Measurements from ENCODE around the gene ZMAT5. TPM values are rescaled to one million over a fixed set of nuclear protein-coding genes. Genes with fewer than 3 reads are reported as not detected.
A peak's percentile ranks its signal among the peaks of the same experiment; 100 is the strongest.

Gene ZMAT5
- total RNA-seq, 1 experiment from 2014 or later: 24.2 TPM

- H3K9me2 ChIP-seq (replicated peaks; ENCODE audit: low read length): no peaks in the 10 kb centered on the region
- peaks cover 13% of the 10 kb centered on the region; the same call in 1 of the 2 replicates for H3K36me3 ChIP-seq (ENCODE audit: low read depth, low read length)
- H3K27ac ChIP-seq (ENCODE audit: low read length): no peak overlapping the region
- no peaks in the 10 kb centered on the region for H3K27me3 ChIP-seq (ENCODE audit: low read length)
- no peaks in the 10 kb centered on the region for H3K79me2 ChIP-seq (ENCODE audit: low read length)
- ChIA-PET CTCF (no interaction called here), POLR2A (ENCODE audit: unreplicated experiment) (no interaction called here)
- no peak overlapping the region for H2AFZ ChIP-seq (ENCODE audit: low read length)
- H3K4me3 ChIP-seq (ENCODE audit: low read length): no peak overlapping the region
- no peaks in the 10 kb centered on the region for H3F3A ChIP-seq (ENCODE audit: low read length, unreplicated experiment)
- no peak overlapping the region for H3K9ac ChIP-seq (ENCODE audit: low read length)
- BruUV-seq (replicated peaks): no TSS peak
- peaks cover 29% of the 10 kb centered on the region for H3K4me1 ChIP-seq (ENCODE audit: insufficient read depth, low read length)
- TF ChIP-seq EZH2 (IDR thresholded peaks at IDR 0.05; ENCODE audit: low read length, unreplicated experiment) (no peak), EZH2phosphoT487 (IDR thresholded peaks at IDR 0.05; ENCODE audit: borderline replicate concordance, low read length) (no peak), CTCF (conservative IDR thresholded peaks at IDR 0.05; ENCODE audit: low read depth, low read length) (no peak)
- DNase-seq (no peak), ATAC-seq (no peak)
- no peaks in the 10 kb centered on the region for H4K20me1 ChIP-seq (ENCODE audit: low read length)
- H3K4me2 ChIP-seq (ENCODE audit: low read length): no peak overlapping the region
- no peaks in the 10 kb centered on the region for H3K9me3 ChIP-seq (ENCODE audit: low read length)
- intact Hi-C loops (cut with micrococcal nuclease): no loop called here
These were observed 43.4 kb upstream of the ZMAT5 start for GRCh38 chr22:29810216-29810615.

- POLR2A ChIA-PET (ENCODE audit: unreplicated experiment): no interaction called here
- H3K9me2 ChIP-seq (replicated peaks; ENCODE audit: low read length): no peaks in the 10 kb centered on the region
- no peak overlapping the region for H3K27ac ChIP-seq (ENCODE audit: low read length)
- no peaks in the 10 kb centered on the region for H3K79me2 ChIP-seq (ENCODE audit: low read length)
- H3K4me3 ChIP-seq (ENCODE audit: low read length): no peak overlapping the region
- H3K4me1 ChIP-seq (ENCODE audit: insufficient read depth, low read length): peaks cover 3% of the 10 kb centered on the region; the same call in 1 of the 2 replicates
- DNase-seq: no peak
- peaks cover 13% of the 10 kb centered on the region; the same call in 1 of the 2 replicates for H3K36me3 ChIP-seq (ENCODE audit: low read depth, low read length)
- no peak for TF ChIP-seq EZH2 (IDR thresholded peaks at IDR 0.05; ENCODE audit: low read length, unreplicated experiment)
- no peak for TF ChIP-seq EZH2phosphoT487 (IDR thresholded peaks at IDR 0.05; ENCODE audit: borderline replicate concordance, low read length)
- no peak for TF ChIP-seq CTCF (conservative IDR thresholded peaks at IDR 0.05; ENCODE audit: low read depth, low read length)
- intact Hi-C loops (cut with micrococcal nuclease): no loop called here
- H3K27me3 ChIP-seq (ENCODE audit: low read length): no peaks in the 10 kb centered on the region
- BruUV-seq (replicated peaks): no TSS peak
- CTCF ChIA-PET: no interaction called here
- no peaks in the 10 kb centered on the region for H3F3A ChIP-seq (ENCODE audit: low read length, unreplicated experiment)
- H3K9ac ChIP-seq (ENCODE audit: low read length): no peak overlapping the region
- H2AFZ ChIP-seq (ENCODE audit: low read length): no peak overlapping the region
- ATAC-seq: no peak
- H3K9me3 ChIP-seq (ENCODE audit: low read length): no peaks in the 10 kb centered on the region
- H3K4me2 ChIP-seq (ENCODE audit: low read length): no peak overlapping the region
- no peaks in the 10 kb centered on the region for H4K20me1 ChIP-seq (ENCODE audit: low read length)
These were observed 39.4 kb upstream of the ZMAT5 start for GRCh38 chr22:29806196-29806595.

GRCh38 chr22:29804985-29805384 is 38.2 kb upstream of the ZMAT5 start:
- Histone ChIP-seq H3K4me2 (ENCODE audit: low read length) (no peak overlapping the region), H3K27ac (ENCODE audit: low read length) (no peak overlapping the region), H3K9me3 (ENCODE audit: low read length) (no peaks in the 10 kb centered on the region), H3K36me3 (ENCODE audit: low read depth, low read length) (peaks cover 7% of the 10 kb centered on the region; the same call in 1 of the 2 replicates), H3K79me2 (ENCODE audit: low read length) (no peaks in the 10 kb centered on the region), H3K9me2 (replicated peaks; ENCODE audit: low read length) (no peaks in the 10 kb centered on the region), H2AFZ (ENCODE audit: low read length) (no peak overlapping the region), H3K4me3 (ENCODE audit: low read length) (no peak overlapping the region), H3K27me3 (ENCODE audit: low read length) (no peaks in the 10 kb centered on the region), H3K4me1 (ENCODE audit: insufficient read depth, low read length) (peaks cover 3% of the 10 kb centered on the region; the same call in 1 of the 2 replicates), H3K9ac (ENCODE audit: low read length) (no peak overlapping the region), H4K20me1 (ENCODE audit: low read length) (no peaks in the 10 kb centered on the region), H3F3A (ENCODE audit: low read length, unreplicated experiment) (no peaks in the 10 kb centered on the region)
- intact Hi-C loops (cut with micrococcal nuclease): no loop called here
- no peak for TF ChIP-seq EZH2phosphoT487 (IDR thresholded peaks at IDR 0.05; ENCODE audit: borderline replicate concordance, low read length)
- TF ChIP-seq EZH2 (IDR thresholded peaks at IDR 0.05; ENCODE audit: low read length, unreplicated experiment): no peak
- TF ChIP-seq CTCF (conservative IDR thresholded peaks at IDR 0.05; ENCODE audit: low read depth, low read length): no peak
- no TSS peak for BruUV-seq (replicated peaks)
- no peak for DNase-seq
- CTCF ChIA-PET: no interaction called here
- peak; percentile 35; the same call in 1 of the 2 replicates for ATAC-seq
- POLR2A ChIA-PET (ENCODE audit: unreplicated experiment): no interaction called here

Data from PC-3 (cell line).